ENCODE data around the gene PLXNA2. TPM values are rescaled to one million over a fixed set of nuclear protein-coding genes. Genes with fewer than 3 reads are reported as not detected.

The PLXNA2 gene
- total RNA-seq, 1 experiment from 2014 or later, result 17.7 TPM

GRCh38 chr1:208223136-208223535, 21.0 kb downstream of the PLXNA2 start:
- peak; percentile 70 for DNase-seq (ENCODE audit: low read depth)

- DNase-seq (ENCODE audit: low read depth), result no peak
Measured at GRCh38 chr1:208222376-208223126, 21.6 kb downstream of the PLXNA2 start.

- peak; percentile 58 for DNase-seq (ENCODE audit: low read depth)
Measured at GRCh38 chr1:208221291-208221622, 22.9 kb downstream of the PLXNA2 start.

DNA sequence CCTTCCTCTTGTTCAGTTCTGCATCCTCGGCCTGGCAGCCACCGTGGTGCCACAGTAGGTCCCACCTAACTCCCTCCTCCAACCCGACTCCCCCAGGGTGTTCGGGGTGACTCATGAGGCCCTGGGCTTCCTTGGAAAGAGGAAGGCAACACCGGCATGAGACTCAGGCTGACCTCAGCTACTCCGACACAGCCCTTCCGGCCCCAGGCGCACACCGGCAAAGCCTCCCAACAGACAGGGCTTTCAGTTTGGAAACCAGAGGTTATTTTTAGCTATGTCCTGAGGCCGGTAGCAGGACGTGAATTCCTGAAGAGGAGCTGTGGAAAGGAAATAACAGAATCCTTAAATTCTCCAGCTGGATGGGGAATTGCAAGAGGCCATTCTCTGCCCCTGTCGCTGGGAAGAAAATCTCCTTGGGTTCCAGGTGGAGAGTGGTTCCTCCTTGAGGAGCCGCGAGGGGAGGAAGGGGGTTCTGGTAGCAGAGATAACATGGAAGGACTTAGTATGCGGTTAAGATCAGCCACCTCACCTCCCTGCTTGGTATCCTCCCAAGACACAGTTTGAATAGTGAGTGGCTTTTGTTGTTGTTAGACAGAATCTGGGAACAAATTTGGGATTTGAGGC, 24.4 kb downstream of the PLXNA2 start:
- DNase-seq (ENCODE audit: low read depth), result peak; percentile 76

DNA sequence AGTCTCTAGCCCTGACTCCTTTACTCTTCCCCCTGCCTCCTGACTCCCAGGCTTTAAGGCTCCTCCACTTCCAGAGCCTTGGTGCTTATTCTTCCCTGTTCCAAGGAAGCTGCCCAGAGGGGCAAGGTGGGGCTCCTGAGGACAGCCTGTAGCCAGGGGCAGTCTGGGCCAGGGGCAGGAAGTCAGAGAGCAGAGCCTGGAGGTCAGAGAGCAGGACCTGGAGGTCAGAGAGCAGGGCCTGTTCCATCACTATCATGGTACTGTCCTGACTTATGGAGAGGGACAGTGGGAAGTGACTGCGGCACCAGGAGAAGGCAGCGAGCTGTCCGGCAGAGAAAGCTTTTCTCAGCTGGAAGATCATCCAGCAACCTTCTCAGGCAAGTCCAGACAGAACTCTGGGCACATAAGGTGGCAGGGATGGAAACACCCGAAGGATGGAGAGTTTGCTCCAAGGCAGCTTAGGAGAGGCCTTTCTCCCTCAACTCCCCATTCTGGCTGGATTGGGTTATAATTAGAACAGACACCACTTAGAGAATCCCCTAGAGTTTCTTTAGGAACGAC, 25.0 kb downstream of the PLXNA2 start:
- no peak for DNase-seq (ENCODE audit: low read depth)

- peak; percentile 60 for DNase-seq (ENCODE audit: low read depth)
Measured at GRCh38 chr1:208218237-208219097, 25.7 kb downstream of the PLXNA2 start.

DNA sequence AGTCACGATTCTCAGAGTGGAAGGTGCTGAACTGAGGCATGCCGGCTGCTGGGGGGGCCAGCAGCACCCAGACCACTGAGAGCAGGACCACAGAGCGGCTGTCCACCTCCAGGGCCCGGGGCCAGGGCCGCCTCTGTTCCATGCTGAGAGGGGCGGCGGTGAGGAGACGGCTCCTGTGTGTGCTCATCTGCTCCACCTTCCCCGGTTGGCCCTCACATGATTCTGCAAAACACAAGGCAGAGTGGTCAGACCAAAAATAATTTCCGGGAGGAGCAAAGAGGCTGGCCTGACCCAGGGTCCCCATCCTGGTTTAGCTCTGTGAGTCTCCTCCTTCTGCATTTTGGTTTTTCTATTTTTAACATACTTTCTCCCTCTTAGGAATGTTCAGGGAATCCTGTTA, 26.4 kb downstream of the PLXNA2 start:
- DNase-seq (ENCODE audit: low read depth), result no peak

GRCh38 chr1:208216806-208217205, 27.4 kb downstream of the PLXNA2 start:
- DNase-seq (ENCODE audit: low read depth), result no peak

DNA sequence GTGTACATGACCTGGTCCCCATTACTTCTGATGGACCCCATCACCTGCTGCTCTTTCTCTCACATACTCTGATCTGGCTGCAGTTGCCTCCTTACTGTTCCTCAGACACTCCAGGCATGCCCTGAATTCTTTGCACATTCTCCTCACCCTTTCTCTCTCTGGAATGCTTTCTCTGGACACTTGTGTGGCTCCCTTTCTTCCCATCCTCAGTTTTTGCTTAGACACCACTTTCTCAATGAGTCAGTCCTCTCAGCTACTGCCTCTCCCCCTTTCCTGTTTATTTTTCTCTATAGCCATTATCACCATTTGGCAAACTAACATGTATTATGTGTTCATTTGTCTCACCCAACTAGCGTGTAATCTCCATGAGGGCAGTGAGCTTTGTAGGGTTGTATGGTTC, 28.1 kb downstream of the PLXNA2 start:
- peak; percentile 74 for DNase-seq (ENCODE audit: low read depth)

DNA sequence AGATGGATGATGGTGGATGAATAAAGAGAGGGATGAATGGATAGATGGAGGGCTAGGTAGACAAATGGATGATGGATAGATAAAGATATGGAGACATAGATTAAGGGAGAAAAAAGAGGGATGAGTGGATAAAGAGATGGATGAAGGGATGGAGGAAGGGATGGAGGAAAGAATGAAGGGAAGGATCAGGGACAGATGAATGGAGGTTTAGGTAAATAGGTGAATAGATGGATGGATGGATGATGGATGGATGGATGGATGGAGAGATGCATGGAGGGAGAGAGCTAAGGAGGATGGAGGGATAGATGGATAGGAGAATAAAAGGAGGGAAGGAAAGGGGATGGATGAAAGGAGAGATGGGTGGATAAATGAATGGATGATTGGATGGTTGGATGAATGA, 28.8 kb downstream of the PLXNA2 start:
- no peak for DNase-seq (ENCODE audit: low read depth)

GRCh38 chr1:208213786-208214185, 30.4 kb downstream of the PLXNA2 start:
- no peak for DNase-seq (ENCODE audit: low read depth)

- DNase-seq (ENCODE audit: low read depth), result no peak
Measured at GRCh38 chr1:208212893-208213292, 31.3 kb downstream of the PLXNA2 start.

- peak; percentile 90 for DNase-seq (ENCODE audit: low read depth)
Measured at GRCh38 chr1:208211921-208212843, 32.0 kb downstream of the PLXNA2 start.

- DNase-seq (ENCODE audit: low read depth), result no peak
Measured at GRCh38 chr1:208209896-208210589, 34.1 kb downstream of the PLXNA2 start.

DNA sequence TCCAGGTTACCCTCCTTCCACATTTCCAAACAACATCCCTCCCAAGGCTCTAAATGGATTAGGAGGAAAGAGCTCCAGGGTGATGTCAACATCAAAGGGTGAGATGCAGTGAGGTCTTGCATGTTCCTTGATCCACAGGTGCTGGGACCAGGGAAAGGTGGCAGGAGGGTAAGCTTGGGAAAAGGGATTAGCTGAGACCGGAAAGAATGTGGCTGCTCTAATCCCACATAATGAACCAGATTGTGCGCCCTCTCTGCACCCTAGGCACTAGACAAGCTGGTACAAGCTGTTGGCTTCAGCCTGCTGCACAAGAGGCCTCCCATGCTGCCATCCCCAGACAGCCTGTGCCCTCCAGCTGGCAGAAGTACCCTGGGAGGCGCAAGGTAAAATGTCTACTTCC, 34.9 kb downstream of the PLXNA2 start:
- DNase-seq (ENCODE audit: low read depth), result no peak

- DNase-seq (ENCODE audit: low read depth), result no peak
Measured at GRCh38 chr1:208208132-208208487, 36.1 kb downstream of the PLXNA2 start.

DNA sequence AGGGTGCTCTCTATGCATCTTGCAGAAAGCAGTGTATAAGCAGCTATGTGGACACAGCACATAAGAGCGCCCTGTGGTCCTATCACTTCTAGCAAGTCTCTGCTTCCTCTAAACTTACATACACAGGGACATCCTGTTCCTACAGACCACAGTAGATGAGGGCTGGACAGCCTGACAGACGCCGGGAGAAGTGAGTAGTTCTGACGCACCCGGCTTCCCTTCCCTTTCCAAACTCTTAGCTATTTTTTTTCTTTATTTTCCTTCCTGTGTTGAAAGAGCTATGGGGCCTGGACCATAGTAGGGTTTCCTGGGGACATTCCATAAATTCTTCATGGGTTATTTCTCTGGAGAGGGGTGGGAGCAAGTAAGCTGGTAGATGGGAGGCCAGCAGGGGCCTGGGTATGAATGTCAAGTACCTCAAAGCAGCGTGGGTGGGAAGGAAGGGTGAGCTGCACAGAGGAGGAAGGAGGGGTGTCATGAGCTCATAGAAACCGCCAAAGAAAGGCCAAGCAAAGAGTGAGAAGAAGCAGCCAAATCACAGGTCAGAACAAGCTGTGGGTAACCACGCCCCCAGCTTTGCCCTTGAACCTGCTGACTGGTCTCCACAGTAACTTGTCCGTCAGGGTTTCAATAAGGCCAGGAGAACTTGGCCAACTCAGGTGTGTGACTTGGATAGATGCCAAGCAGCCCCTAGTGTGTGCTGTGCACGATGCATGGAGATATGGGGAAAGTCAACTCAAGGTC, 36.6 kb downstream of the PLXNA2 start:
- DNase-seq (ENCODE audit: low read depth), result peak; percentile 98

- DNase-seq (ENCODE audit: low read depth), result no peak
Measured at GRCh38 chr1:208206092-208206698, 38.0 kb downstream of the PLXNA2 start.

All from LHCN-M2 (cell line).